Ovary (tissue), 3 donors: ENCODE measurements around the gene GBE1.

Experiments used
- EP300 ChIP-seq: sonication (generic); formaldehyde crosslinking; IDR thresholded peaks from one replicate; pipeline ENCODE4 v1.6.1; 2017; ENCODE audit warnings: antibody characterized with exemption
- POLR2A ChIP-seq: fragments of 450-650 bp; IDR thresholded peaks from one replicate; pipeline ENCODE4 v1.6.1; 2017; ENCODE audit warnings: antibody characterized with exemption, mild to moderate bottlenecking, moderate library complexity
- TF ChIP-seq, protein P1 (sequence below), 3 donors: fragments of 450-650 bp in 2 of 3; fragments of 200-600 bp in 1 of 3; IDR thresholded peaks; one replicate each; pipeline versions ENCODE4 v1.5.1 to v1.8.0; 2016 to 2022; ENCODE audit warnings: antibody characterized with exemption in 3 of 3, mild to moderate bottlenecking in 1 of 3
- donor health status: DM: no; HTN: no; CAD: no.

DNA sequence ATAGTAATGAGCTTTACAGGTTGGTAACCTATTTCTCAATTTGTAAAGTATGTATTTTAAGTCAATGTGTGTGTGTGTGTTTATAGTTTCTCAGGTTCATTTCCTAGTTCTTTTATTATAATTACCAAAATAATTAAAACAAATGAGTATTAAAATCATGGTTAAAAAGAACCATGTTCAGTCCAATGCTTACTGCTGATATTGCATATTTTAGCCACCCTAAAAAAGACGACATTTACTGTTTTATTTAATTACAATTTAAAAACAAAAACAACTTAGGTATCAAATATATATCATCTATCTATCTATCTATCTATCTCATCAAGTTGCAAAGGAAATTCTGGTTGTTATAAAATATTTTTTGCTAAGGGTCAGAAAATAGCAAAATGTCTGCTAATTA, 203.3 kb downstream of the GBE1 start:
- TF ChIP-seq EP300 = no peak
- TF ChIP-seq, protein P1, sequence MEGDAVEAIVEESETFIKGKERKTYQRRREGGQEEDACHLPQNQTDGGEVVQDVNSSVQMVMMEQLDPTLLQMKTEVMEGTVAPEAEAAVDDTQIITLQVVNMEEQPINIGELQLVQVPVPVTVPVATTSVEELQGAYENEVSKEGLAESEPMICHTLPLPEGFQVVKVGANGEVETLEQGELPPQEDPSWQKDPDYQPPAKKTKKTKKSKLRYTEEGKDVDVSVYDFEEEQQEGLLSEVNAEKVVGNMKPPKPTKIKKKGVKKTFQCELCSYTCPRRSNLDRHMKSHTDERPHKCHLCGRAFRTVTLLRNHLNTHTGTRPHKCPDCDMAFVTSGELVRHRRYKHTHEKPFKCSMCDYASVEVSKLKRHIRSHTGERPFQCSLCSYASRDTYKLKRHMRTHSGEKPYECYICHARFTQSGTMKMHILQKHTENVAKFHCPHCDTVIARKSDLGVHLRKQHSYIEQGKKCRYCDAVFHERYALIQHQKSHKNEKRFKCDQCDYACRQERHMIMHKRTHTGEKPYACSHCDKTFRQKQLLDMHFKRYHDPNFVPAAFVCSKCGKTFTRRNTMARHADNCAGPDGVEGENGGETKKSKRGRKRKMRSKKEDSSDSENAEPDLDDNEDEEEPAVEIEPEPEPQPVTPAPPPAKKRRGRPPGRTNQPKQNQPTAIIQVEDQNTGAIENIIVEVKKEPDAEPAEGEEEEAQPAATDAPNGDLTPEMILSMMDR (IDR thresholded peaks at IDR 0.05) = no peak
- TF ChIP-seq POLR2A = no peak
